ENCODE data around the gene C16orf90.

GRCh38 chr16:3460121-3460520 is 35.2 kb downstream of the C16orf90 start:
- TF ChIP-seq POLR2A (IDR thresholded peaks at IDR 0.05), result no peak
- no peak for TF ChIP-seq CTCF (IDR thresholded peaks at IDR 0.05)

All from thyroid gland (tissue), 4 donors.